ENCODE measurements around the gene LRRC30. TPM values are rescaled to one million over a fixed set of nuclear protein-coding genes. Genes with fewer than 3 reads are reported as not detected.

The LRRC30 gene
- not detected for polyA plus RNA-seq
- long read RNA-seq, donor 1: 0 reads
- long read RNA-seq, donor 2: 0 reads
- long read RNA-seq, donor 3: 0 reads
- long read RNA-seq, donor 4: 0 reads
- long read RNA-seq, donor 5: 0 reads
- long read RNA-seq, donor 6: 0 reads
- long read RNA-seq, donor 7: 0 reads
- long read RNA-seq, donor 8, partial matches to known transcripts: 0 of 1 reads
- long read RNA-seq, donor 8, other reads (novel, unspliced or antisense): 0 of 1 reads
- long read RNA-seq, donor 9: 0 reads
- long read RNA-seq, donor 10: 0 reads

DNA sequence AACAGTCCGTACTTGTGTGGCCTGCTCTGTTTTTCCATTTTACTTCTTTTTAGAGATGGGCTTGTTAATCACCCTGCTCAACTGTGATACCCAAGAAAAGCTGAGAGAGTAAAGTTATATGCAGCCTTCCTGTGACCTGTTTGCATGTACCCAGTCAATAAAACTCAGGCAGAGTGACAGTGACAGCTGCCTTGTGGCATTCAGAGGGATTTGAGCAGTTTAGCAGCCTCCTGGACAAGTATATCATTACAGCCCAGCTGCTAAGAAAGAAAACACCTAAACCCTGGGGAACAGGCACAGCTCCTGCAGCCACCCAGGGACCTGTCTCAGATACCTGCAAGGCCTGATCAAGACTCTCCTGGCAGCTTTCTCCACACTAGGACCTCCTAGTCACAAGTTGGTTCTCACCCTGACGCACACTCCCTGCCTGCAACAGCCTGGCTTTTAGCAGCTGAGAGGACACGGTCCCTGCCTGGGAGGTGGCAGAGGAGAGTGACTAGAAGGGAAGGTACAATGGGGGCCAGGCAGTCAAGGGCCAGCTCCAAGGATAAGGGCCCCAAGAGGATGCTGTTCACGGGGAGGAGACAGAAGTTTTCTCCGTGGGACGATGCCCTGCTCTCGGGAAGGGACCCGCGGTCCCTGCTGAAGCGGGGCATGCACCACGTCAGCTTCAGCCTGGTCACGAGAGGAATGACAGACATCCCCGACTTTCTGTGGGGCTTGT lies at the start of gene LRRC30:
Gene LRRC30, plus strand, starts transcription at position 464 of the 724 bp plus-strand sequence. Its CDS starts 50 bp downstream, at position 514.
- Histone ChIP-seq H3K36me3 (ENCODE audit: control insufficient read depth in 3 of 3, insufficient read depth in 2 of 3, low read depth in 1 of 3, low read length in 3 of 3) (no peaks in the 10 kb centered on the region), H3K9me3 (ENCODE audit: control insufficient read depth in 2 of 2, insufficient read depth in 1 of 2, low read depth in 1 of 2, low read length in 1 of 2) (no peaks in the 10 kb centered on the region), H3K27me3 (ENCODE audit: control insufficient read depth in 3 of 3, insufficient read depth in 3 of 3, low read length in 3 of 3) (peaks cover 0 to 4% (median 0%) of the 10 kb centered on the region in 3 donors), H3K27ac (ENCODE audit: low read depth in 1 of 3, low read length in 2 of 3) (no peak within 1 kb of the TSS), H3K4me3 (ENCODE audit: low read depth in 1 of 3, low read length in 3 of 3) (no peak within 1 kb of the TSS), H3K4me1 (ENCODE audit: control insufficient read depth in 3 of 3, insufficient read depth in 2 of 3, low read depth in 1 of 3, low read length in 2 of 3) (no peaks in the 10 kb centered on the region)
- no peak for FAIRE-seq
- DNase-seq: no peak
- WGBS, 3 donors: 86 to 89% (median 87%) methylated on average over 13 of the region's 13 CpGs

DNA sequence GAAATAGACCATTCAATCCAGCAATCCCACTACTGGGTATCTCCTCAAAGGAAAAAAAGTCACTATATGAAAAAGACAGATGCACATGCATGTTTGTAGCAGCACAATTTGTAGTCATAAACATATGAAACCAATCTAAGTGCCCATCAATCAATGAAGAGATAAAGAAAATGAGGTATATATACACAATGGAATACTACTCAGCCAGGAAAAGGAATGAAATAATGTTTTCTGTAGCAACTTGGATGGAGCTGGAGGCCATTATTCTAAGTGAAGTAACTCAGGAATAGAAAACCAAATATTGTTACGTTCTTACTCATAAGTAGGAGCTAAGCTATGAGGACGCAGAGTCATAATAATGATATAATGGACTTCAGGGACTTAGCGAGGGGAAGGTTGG lies 45.2 kb upstream of the LRRC30 start:
- H3K4me3 ChIP-seq (ENCODE audit: low read depth in 1 of 3, low read length in 3 of 3): no peak overlapping the region
- no peaks in the 10 kb centered on the region for H3K36me3 ChIP-seq (ENCODE audit: control insufficient read depth in 3 of 3, insufficient read depth in 2 of 3, low read depth in 1 of 3, low read length in 3 of 3)
- H3K9me3 ChIP-seq (ENCODE audit: control insufficient read depth in 2 of 2, insufficient read depth in 1 of 2, low read depth in 1 of 2, low read length in 1 of 2): no peaks in the 10 kb centered on the region
- H3K27me3 ChIP-seq (ENCODE audit: control insufficient read depth in 3 of 3, insufficient read depth in 3 of 3, low read length in 3 of 3): no peaks in the 10 kb centered on the region
- 94 to 96% (median 96%) methylated on average over 3 of the region's 3 CpGs for WGBS, 3 donors
- FAIRE-seq (no peak), DNase-seq (no peak)
- no peaks in the 10 kb centered on the region for H3K4me1 ChIP-seq (ENCODE audit: control insufficient read depth in 3 of 3, insufficient read depth in 2 of 3, low read depth in 1 of 3, low read length in 2 of 3)
- H3K27ac ChIP-seq (ENCODE audit: low read depth in 1 of 3, low read length in 2 of 3): no peak overlapping the region

DNA sequence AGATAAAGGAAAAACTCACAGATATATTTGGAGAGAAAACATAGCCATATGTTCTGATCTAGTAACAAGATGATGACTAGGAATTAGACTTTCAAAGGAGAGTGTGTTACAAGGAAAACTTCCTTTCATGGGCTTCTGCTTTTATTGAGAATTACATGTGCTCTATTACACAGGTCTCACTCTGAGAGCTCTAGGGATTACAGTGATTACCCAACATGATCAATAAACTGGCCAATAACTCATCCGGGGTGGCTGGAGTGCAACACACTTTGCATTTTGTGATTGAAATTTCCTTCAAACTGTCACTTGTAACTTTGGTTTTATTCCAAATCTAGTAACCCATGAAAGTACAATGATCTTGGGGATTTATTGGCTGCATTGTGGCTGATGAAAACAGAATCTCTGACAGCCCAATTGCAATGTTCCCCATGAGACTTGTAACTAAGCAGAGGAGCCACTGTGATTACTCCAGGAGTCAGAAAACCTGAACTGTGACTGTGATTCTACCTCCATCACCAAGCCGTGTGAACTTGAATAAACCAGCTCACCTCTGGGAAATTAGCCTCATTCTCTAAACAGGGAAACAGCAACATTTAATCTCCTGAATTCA lies 40.2 kb upstream of the LRRC30 start:
- Histone ChIP-seq H3K27me3 (ENCODE audit: control insufficient read depth in 3 of 3, insufficient read depth in 3 of 3, low read length in 3 of 3) (no peaks in the 10 kb centered on the region), H3K27ac (ENCODE audit: low read depth in 1 of 3, low read length in 2 of 3) (no peak overlapping the region), H3K36me3 (ENCODE audit: control insufficient read depth in 3 of 3, insufficient read depth in 2 of 3, low read depth in 1 of 3, low read length in 3 of 3) (no peaks in the 10 kb centered on the region), H3K4me1 (ENCODE audit: control insufficient read depth in 3 of 3, insufficient read depth in 2 of 3, low read depth in 1 of 3, low read length in 2 of 3) (no peaks in the 10 kb centered on the region), H3K9me3 (ENCODE audit: control insufficient read depth in 2 of 2, insufficient read depth in 1 of 2, low read depth in 1 of 2, low read length in 1 of 2) (no peaks in the 10 kb centered on the region), H3K4me3 (ENCODE audit: low read depth in 1 of 3, low read length in 3 of 3) (no peak overlapping the region)
- no peak for FAIRE-seq
- no peak for DNase-seq
- WGBS, 3 donors: 47 to 65% (median 64%) methylated on average over 2 of the region's 2 CpGs

DNA sequence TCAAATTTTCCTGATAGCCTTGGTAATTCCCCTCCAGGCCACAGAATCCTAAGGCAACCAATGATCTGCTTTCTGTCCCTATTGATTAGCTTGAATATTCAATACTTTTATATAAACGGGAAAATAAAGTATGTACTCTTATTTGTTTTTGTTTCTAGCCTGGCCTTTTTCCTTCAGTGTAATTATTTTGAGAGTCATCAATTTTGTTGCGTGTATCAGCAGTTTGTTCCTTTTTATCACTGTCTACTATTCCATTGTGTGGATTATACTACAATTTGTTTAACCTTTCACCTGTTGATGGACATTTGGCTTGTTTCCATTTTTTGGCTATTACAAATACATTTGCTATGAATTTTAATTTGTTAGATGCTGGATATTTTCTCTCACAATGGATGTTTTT lies 39.2 kb upstream of the LRRC30 start:
- no peak overlapping the region for H3K4me3 ChIP-seq (ENCODE audit: low read depth in 1 of 3, low read length in 3 of 3)
- H3K27ac ChIP-seq (ENCODE audit: low read depth in 1 of 3, low read length in 2 of 3): no peak overlapping the region
- WGBS, 3 donors: 68 to 86% (median 84%) methylated on average over 2 of the region's 2 CpGs
- no peaks in the 10 kb centered on the region for H3K4me1 ChIP-seq (ENCODE audit: control insufficient read depth in 3 of 3, insufficient read depth in 2 of 3, low read depth in 1 of 3, low read length in 2 of 3)
- FAIRE-seq (no peak), DNase-seq (no peak)
- no peaks in the 10 kb centered on the region for H3K9me3 ChIP-seq (ENCODE audit: control insufficient read depth in 2 of 2, insufficient read depth in 1 of 2, low read depth in 1 of 2, low read length in 1 of 2)
- H3K27me3 ChIP-seq (ENCODE audit: control insufficient read depth in 3 of 3, insufficient read depth in 3 of 3, low read length in 3 of 3): no peaks in the 10 kb centered on the region
- H3K36me3 ChIP-seq (ENCODE audit: control insufficient read depth in 3 of 3, insufficient read depth in 2 of 3, low read depth in 1 of 3, low read length in 3 of 3): no peaks in the 10 kb centered on the region

DNA sequence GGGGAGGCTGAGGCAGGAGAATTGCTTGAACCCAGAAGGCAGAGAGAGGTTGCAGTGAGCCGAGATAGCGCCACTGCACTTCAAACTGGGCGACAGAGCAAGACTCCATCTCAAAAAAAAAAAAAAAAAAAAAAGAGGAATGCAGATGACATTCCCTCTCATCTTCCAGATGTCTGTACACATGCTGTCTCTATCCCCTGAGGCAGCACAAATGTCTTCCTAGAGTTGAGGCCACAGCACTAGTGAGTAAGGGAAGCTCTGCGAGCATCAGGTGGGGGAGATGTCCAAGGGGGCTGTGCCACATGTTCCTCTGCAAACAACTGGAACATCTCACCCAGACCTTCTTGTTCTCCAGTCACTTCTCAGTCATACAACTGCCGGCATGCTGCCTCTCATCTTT lies 35.6 kb upstream of the LRRC30 start:
- H3K27me3 ChIP-seq (ENCODE audit: control insufficient read depth in 3 of 3, insufficient read depth in 3 of 3, low read length in 3 of 3): no peaks in the 10 kb centered on the region
- H3K4me1 ChIP-seq (ENCODE audit: control insufficient read depth in 3 of 3, insufficient read depth in 2 of 3, low read depth in 1 of 3, low read length in 2 of 3): no peaks in the 10 kb centered on the region
- FAIRE-seq (no peak), DNase-seq (no peak)
- no peaks in the 10 kb centered on the region for H3K9me3 ChIP-seq (ENCODE audit: control insufficient read depth in 2 of 2, insufficient read depth in 1 of 2, low read depth in 1 of 2, low read length in 1 of 2)
- H3K4me3 ChIP-seq (ENCODE audit: low read depth in 1 of 3, low read length in 3 of 3): no peak overlapping the region
- no peak overlapping the region for H3K27ac ChIP-seq (ENCODE audit: low read depth in 1 of 3, low read length in 2 of 3)
- no peaks in the 10 kb centered on the region for H3K36me3 ChIP-seq (ENCODE audit: control insufficient read depth in 3 of 3, insufficient read depth in 2 of 3, low read depth in 1 of 3, low read length in 3 of 3)
- 82 to 100% (median 88%) methylated on average over 5 of the region's 5 CpGs for WGBS, 3 donors

DNA sequence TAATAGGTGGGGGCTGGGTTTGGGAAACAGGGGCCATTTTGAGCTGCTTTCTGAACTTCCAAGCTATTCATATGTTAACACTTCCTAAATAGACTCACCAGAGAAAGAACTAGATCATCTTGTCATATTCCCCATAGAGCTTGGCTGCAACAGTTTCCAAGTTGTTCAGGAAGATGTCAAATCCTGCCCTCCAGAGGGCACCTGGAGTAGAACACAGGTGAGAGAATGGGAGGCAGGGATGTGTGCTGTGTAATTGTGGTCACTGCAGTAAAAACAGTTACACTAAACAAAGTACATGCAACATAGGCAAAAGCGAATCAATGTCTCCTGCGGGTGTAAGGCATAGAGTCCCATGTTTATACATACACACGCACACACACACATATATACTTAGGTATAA lies 34.5 kb upstream of the LRRC30 start:
- Histone ChIP-seq H3K36me3 (ENCODE audit: control insufficient read depth in 3 of 3, insufficient read depth in 2 of 3, low read depth in 1 of 3, low read length in 3 of 3) (no peaks in the 10 kb centered on the region), H3K4me1 (ENCODE audit: control insufficient read depth in 3 of 3, insufficient read depth in 2 of 3, low read depth in 1 of 3, low read length in 2 of 3) (no peaks in the 10 kb centered on the region), H3K4me3 (ENCODE audit: low read depth in 1 of 3, low read length in 3 of 3) (no peak overlapping the region), H3K27me3 (ENCODE audit: control insufficient read depth in 3 of 3, insufficient read depth in 3 of 3, low read length in 3 of 3) (no peaks in the 10 kb centered on the region), H3K27ac (ENCODE audit: low read depth in 1 of 3, low read length in 2 of 3) (no peak overlapping the region), H3K9me3 (ENCODE audit: control insufficient read depth in 2 of 2, insufficient read depth in 1 of 2, low read depth in 1 of 2, low read length in 1 of 2) (no peaks in the 10 kb centered on the region)
- 94 to 100% (median 97%) methylated on average over 3 of the region's 3 CpGs for WGBS, 3 donors
- FAIRE-seq (no peak), DNase-seq (peak in 1 of 2 donors; percentile 7)

DNA sequence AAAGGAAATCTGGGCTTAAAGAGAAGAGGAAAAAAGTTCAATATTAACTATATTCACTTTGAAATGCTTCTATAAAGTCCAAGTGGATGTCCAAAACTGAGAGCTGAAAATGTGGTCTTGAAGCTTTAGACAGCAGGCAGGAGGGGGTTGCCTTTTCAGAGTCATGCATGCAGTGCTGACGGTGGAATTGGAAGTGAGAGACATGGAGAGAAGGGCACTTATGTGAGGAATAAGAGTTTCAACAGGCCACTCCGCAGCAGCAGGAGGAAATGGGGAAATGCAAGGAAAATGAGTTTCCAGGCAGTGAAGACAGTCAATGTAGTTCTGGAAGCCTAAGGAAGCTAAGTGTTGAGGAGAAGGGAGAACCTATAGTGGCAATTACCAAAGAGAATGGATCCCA lies 33.0 kb upstream of the LRRC30 start:
- WGBS, 3 donors: 75 to 95% (median 87%) methylated on average over 2 of the region's 2 CpGs
- FAIRE-seq: no peak

DNA sequence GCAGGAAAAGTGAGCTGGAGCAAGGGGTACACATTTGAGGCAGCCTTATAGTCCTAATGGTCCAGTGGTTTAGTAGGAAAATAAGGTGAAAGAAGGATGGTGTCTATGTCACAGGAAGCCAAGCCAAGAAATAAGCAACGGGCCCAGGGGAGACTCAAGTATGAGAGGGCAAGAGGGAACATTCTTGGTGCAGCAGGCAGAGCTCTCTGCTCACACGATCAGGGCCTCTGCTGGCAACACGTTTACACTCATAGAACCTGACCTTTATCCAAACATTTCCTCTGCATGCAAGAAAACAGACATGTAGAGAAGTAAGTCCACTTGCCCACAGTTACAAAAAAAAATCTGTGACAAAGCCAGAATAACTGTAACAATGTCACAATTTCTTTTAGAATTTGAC lies 32.6 kb upstream of the LRRC30 start:
- Histone ChIP-seq H3K36me3 (ENCODE audit: control insufficient read depth in 3 of 3, insufficient read depth in 2 of 3, low read depth in 1 of 3, low read length in 3 of 3) (no peaks in the 10 kb centered on the region), H3K27ac (ENCODE audit: low read depth in 1 of 3, low read length in 2 of 3) (no peak overlapping the region), H3K27me3 (ENCODE audit: control insufficient read depth in 3 of 3, insufficient read depth in 3 of 3, low read length in 3 of 3) (no peaks in the 10 kb centered on the region), H3K9me3 (ENCODE audit: control insufficient read depth in 2 of 2, insufficient read depth in 1 of 2, low read depth in 1 of 2, low read length in 1 of 2) (no peaks in the 10 kb centered on the region), H3K4me1 (ENCODE audit: control insufficient read depth in 3 of 3, insufficient read depth in 2 of 3, low read depth in 1 of 3, low read length in 2 of 3) (no peaks in the 10 kb centered on the region), H3K4me3 (ENCODE audit: low read depth in 1 of 3, low read length in 3 of 3) (no peak overlapping the region)
- FAIRE-seq (no peak), DNase-seq (no peak)
- 26 to 44% (median 44%) methylated on average over 3 of the region's 3 CpGs for WGBS, 3 donors

More for the DNA sequence above, 33.0 kb upstream of the LRRC30 start:
- no peaks in the 10 kb centered on the region for H3K4me1 ChIP-seq (ENCODE audit: control insufficient read depth in 3 of 3, insufficient read depth in 2 of 3, low read depth in 1 of 3, low read length in 2 of 3)
- H3K4me3 ChIP-seq (ENCODE audit: low read depth in 1 of 3, low read length in 3 of 3): no peak overlapping the region
- no peaks in the 10 kb centered on the region for H3K9me3 ChIP-seq (ENCODE audit: control insufficient read depth in 2 of 2, insufficient read depth in 1 of 2, low read depth in 1 of 2, low read length in 1 of 2)
- no peak for DNase-seq
- no peaks in the 10 kb centered on the region for H3K27me3 ChIP-seq (ENCODE audit: control insufficient read depth in 3 of 3, insufficient read depth in 3 of 3, low read length in 3 of 3)
- H3K27ac ChIP-seq (ENCODE audit: low read depth in 1 of 3, low read length in 2 of 3): no peak overlapping the region
- H3K36me3 ChIP-seq (ENCODE audit: control insufficient read depth in 3 of 3, insufficient read depth in 2 of 3, low read depth in 1 of 3, low read length in 3 of 3): no peaks in the 10 kb centered on the region

Measured in small intestine (tissue), 16 donors.